HEK293 (cell line): ENCODE results near the gene RASSF8.

Source experiments
- CTCF ChIA-PET: fragments of 350-600 bp; formaldehyde crosslinking; extraction: SDS; loops from one replicate; lab custom pipeline; 2021; ENCODE audit warnings: antibody characterized with exemption; lab: Yijun Ruan, JAX
- POLR2A ChIA-PET: fragments of 300-600 bp; formaldehyde crosslinking; extraction: SDS; loops from one replicate; lab custom pipeline; 2020; ENCODE audit warnings: antibody characterized with exemption, inconsistent platforms; lab: Yijun Ruan, JAX
- H3K27ac ChIP-seq: fragments of 200-500 bp; sonication (Bioruptor generic); 2 replicates; pipeline ENCODE4 v1.5.1; 2014; ENCODE audit warnings: low read depth, low read length, control low read depth, inconsistent platforms; ENCODE audit errors: extremely low read depth
- H3K36me3 ChIP-seq, 2 experiments: fragments of 200-500 bp in 1 of 2; sonication (Bioruptor generic) in 1 of 2; 1 replicate in 1 of 2; 2 replicates in 1 of 2; pipeline ENCODE4 v1.5.1; 2014 to 2017; ENCODE audit warnings: inconsistent platforms in 2 of 2, low read length in 2 of 2; ENCODE audit not compliant: control insufficient read depth in 2 of 2, insufficient read depth in 1 of 2
- H3K4me1 ChIP-seq: fragments of 200-500 bp; sonication (Bioruptor generic); 2 replicates; pipeline ENCODE4 v1.5.1; 2014; ENCODE audit warnings: mild to moderate bottlenecking, low read length, inconsistent platforms; ENCODE audit not compliant: control insufficient read depth, insufficient read depth
- H3K4me3 ChIP-seq: 2 replicates; pipeline ENCODE4 v1.5.1; 2011; ENCODE audit warnings: low read depth, mild to moderate bottlenecking, control low read depth, low read length, moderate library complexity
- H3K9me3 ChIP-seq: fragments of 200-500 bp; sonication (Bioruptor generic); 2 replicates; pipeline ENCODE4 v1.5.1; 2014; ENCODE audit warnings: low read depth, low read length, inconsistent platforms; ENCODE audit not compliant: control insufficient read depth, insufficient read depth
- GFI1B ChIP-seq: fragments of 450-650 bp; formaldehyde crosslinking; IDR thresholded peaks from 2 replicates; pipeline ENCODE4 v1.5.1; 2016; ENCODE audit warnings: missing biosample characterization, missing genetic modification characterization
- GLI2 ChIP-seq: fragments of 450-650 bp; formaldehyde crosslinking; IDR thresholded peaks from 2 replicates; pipeline ENCODE4; 2017; ENCODE audit warnings: missing biosample characterization, missing genetic modification characterization, low read depth, borderline replicate concordance
- GLIS1 ChIP-seq: fragments of 450-650 bp; formaldehyde crosslinking; IDR thresholded peaks from 2 replicates; pipeline ENCODE4 v1.5.1; 2016; ENCODE audit warnings: missing biosample characterization, missing genetic modification characterization
- KLF16 ChIP-seq: fragments of 450-650 bp; formaldehyde crosslinking; IDR thresholded peaks from 2 replicates; pipeline ENCODE4 v1.5.1; 2017; ENCODE audit warnings: missing biosample characterization, missing genetic modification characterization
- KLF7 ChIP-seq: fragments of 450-650 bp; formaldehyde crosslinking; IDR thresholded peaks from 2 replicates; pipeline ENCODE4 v1.5.1; 2016; ENCODE audit warnings: missing biosample characterization, missing genetic modification characterization, borderline replicate concordance
- TCF7L2 ChIP-seq: IDR thresholded peaks from 2 replicates; pipeline ENCODE4 v1.6.1; 2011; ENCODE audit warnings: low read depth, mild to moderate bottlenecking, inconsistent platforms, low read length, moderate library complexity, borderline replicate concordance
- ZEB2 ChIP-seq: fragments of 450-650 bp; formaldehyde crosslinking; IDR thresholded peaks from 2 replicates; pipeline ENCODE4 v1.5.1; 2016; ENCODE audit warnings: missing biosample characterization, missing genetic modification characterization
- ZIC2 ChIP-seq: fragments of 450-650 bp; formaldehyde crosslinking; IDR thresholded peaks from 2 replicates; pipeline ENCODE4 v1.5.1; 2016; ENCODE audit warnings: missing biosample characterization, missing genetic modification characterization
- ZNF324 ChIP-seq: fragments of 450-650 bp; formaldehyde crosslinking; IDR thresholded peaks from 2 replicates; pipeline ENCODE4 v1.5.1; 2016; ENCODE audit warnings: missing biosample characterization, missing genetic modification characterization
- ZNF561 ChIP-seq: fragments of 450-650 bp; IDR thresholded peaks from 2 replicates; pipeline ENCODE4 v1.5.1; 2018; ENCODE audit warnings: missing biosample characterization, missing genetic modification characterization, borderline replicate concordance
- ZNF629 ChIP-seq: fragments of 450-650 bp; formaldehyde crosslinking; IDR thresholded peaks from 2 replicates; pipeline ENCODE4 v1.5.1; 2017; ENCODE audit warnings: missing biosample characterization, missing genetic modification characterization
- TF ChIP-seq, protein P1 (sequence below): fragments of 450-650 bp; formaldehyde crosslinking; IDR thresholded peaks from 2 replicates; pipeline ENCODE4 v1.5.1; 2016; ENCODE audit warnings: missing biosample characterization, missing genetic modification characterization
- TF ChIP-seq, protein P2 (sequence below): fragments of 450-650 bp; formaldehyde crosslinking; optimal IDR thresholded peaks from 2 replicates; pipeline ENCODE3; 2016; ENCODE audit warnings: missing biosample characterization, mild to moderate bottlenecking, missing genetic modification characterization
- TF ChIP-seq, protein P3 (sequence below): fragments of 450-650 bp; formaldehyde crosslinking; IDR thresholded peaks from 2 replicates; pipeline ENCODE4 v1.5.1; 2017; ENCODE audit warnings: missing biosample characterization, missing genetic modification characterization
- TF ChIP-seq, protein P4 (sequence below): fragments of 450-650 bp; formaldehyde crosslinking; IDR thresholded peaks from 2 replicates; pipeline ENCODE4 v1.5.1; 2016; ENCODE audit warnings: missing biosample characterization, missing genetic modification characterization
- TF ChIP-seq, protein P5 (sequence below): fragments of 450-650 bp; formaldehyde crosslinking; IDR thresholded peaks from 2 replicates; pipeline ENCODE4 v1.5.1; 2016; ENCODE audit warnings: missing biosample characterization, missing genetic modification characterization
- TF ChIP-seq, protein P6 (sequence below): fragments of 450-650 bp; formaldehyde crosslinking; IDR thresholded peaks from 2 replicates; pipeline ENCODE4 v1.5.1; 2017; ENCODE audit warnings: missing biosample characterization, missing genetic modification characterization
- TF ChIP-seq, protein P7 (sequence below): fragments of 450-650 bp; formaldehyde crosslinking; IDR thresholded peaks from 2 replicates; pipeline ENCODE4 v1.5.1; 2017; ENCODE audit warnings: missing biosample characterization, missing genetic modification characterization
- TF ChIP-seq, protein P8 (sequence below): fragments of 450-650 bp; formaldehyde crosslinking; IDR thresholded peaks from 2 replicates; pipeline ENCODE4 v1.5.1; 2016; ENCODE audit warnings: missing biosample characterization, missing genetic modification characterization

RASSF8 gene

DNA sequence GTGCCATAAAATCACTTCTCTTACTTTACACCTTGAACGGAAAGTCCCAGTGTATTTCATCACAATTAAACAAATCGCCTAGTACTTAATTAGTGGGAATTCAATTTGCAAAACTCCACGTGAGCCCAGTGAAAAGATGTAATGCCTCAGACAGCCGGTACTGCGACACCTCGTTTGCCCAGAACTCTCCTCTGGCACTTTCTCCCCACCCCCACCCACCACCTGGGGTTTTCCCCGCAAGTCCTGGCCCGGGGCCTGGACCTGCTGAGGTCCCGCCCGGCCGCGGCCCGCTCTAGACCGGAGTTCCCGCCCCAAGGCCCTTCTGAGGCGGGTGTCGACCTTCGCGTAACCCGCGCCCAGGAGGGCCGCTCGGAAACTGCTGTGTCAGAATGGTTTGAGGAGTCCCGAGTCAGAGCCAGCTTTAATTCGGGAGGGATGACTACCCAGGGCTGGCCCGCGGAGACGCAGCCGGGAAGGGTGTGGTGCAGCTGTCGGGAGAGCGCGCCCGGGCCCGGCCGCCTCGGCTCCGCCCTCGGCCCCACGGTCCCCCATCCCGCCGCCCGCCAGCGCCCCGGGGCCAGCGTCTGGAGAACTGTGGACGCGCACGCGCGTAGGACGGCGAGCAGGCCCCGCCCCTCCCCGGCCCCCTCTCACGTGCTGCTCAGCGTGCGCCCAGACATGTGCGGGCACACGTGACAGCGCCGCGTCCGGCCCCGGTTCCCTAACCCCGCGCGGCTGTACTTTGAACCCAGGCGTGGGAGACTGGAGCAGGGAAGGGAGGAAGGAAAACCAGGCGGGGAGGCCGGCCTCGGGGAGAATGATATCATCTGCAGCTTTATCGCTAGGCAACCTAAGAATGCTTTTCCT is 155.6 kb downstream of the RASSF8 start (continued):
- TF ChIP-seq, protein P1, sequence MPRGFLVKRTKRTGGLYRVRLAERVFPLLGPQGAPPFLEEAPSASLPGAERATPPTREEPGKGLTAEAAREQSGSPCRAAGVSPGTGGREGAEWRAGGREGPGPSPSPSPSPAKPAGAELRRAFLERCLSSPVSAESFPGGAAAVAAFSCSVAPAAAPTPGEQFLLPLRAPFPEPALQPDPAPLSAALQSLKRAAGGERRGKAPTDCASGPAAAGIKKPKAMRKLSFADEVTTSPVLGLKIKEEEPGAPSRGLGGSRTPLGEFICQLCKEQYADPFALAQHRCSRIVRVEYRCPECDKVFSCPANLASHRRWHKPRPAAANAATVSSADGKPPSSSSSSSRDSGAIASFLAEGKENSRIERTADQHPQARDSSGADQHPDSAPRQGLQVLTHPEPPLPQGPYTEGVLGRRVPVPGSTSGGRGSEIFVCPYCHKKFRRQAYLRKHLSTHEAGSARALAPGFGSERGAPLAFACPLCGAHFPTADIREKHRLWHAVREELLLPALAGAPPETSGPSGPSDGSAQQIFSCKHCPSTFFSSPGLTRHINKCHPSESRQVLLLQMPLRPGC (tag by site-specific recombination), result peak; percentile 63
- TF ChIP-seq, protein P2, sequence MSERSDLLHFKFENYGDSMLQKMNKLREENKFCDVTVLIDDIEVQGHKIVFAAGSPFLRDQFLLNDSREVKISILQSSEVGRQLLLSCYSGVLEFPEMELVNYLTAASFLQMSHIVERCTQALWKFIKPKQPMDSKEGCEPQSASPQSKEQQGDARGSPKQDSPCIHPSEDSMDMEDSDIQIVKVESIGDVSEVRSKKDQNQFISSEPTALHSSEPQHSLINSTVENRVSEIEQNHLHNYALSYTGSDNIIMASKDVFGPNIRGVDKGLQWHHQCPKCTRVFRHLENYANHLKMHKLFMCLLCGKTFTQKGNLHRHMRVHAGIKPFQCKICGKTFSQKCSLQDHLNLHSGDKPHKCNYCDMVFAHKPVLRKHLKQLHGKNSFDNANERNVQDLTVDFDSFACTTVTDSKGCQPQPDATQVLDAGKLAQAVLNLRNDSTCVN (tag by site-specific recombination), result peak; percentile 89
- peak; percentile 81 for TF ChIP-seq ZNF629 (tag by site-specific recombination)

DNA sequence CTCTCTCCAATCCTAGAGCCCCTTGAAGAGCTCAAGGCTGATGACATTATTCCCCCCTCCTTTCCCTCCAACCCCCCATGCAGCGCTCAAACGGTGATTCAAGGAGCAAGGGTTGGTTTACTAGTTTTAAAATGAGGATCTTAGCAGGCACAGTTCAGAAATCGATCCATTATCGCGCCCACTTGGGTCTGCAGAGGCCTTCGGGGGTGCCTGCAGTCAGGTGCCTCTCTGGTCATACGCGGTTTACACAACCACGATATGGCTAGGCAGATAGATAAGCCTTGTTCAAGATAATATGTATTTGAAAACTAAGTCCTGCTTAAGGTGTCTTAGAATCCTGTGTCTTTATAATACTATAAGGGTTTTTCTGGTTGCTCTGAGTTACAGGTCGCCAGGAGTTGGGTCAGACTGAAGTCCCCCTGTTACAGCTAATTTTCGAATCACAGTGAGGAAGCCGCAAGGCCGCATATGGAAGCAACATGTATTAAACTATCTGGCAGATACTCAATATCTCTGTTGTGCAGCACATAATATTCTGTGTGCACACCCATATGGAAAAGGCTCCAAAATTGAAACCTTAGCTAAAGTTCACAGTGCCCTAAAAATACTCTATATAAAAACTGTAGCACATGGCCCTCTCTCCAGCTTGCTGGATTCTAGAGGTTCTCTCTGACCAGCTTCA is 156.4 kb downstream of the RASSF8 start:
- ChIA-PET CTCF (interaction anchor here (0.6 to 1.0 kb wide), 3 partner anchors 17 to 877 kb away, joined by 3 read pairs; no protein-coding TSS in a partner anchor), POLR2A (interaction anchor here (0.8 to 1.5 kb wide), 5 partner anchors 8 to 526 kb away, joined by 4 to 8 read pairs (median 6); partner anchors contain the start of gene BHLHE41)
- H3K4me3 ChIP-seq, result peak overlapping the region; percentile 56
- peak overlapping the region; percentile 89 for H3K27ac ChIP-seq
- H3K4me1 ChIP-seq, result peaks cover 14% of the 10 kb centered on the region
- H3K36me3 ChIP-seq, result no peaks in the 10 kb centered on the region
- H3K9me3 ChIP-seq, result no peaks in the 10 kb centered on the region
- TF ChIP-seq GLI2 (no peak), ZNF324 (tag by site-specific recombination) (no peak), KLF7 (tag by site-specific recombination) (no peak), GLIS1 (tag by site-specific recombination) (peak; percentile 88), ZNF561 (tag by site-specific recombination) (no peak), TCF7L2 (no peak), KLF16 (no peak), ZEB2 (tag by site-specific recombination) (peak; percentile 7; the same call in 1 of the 2 replicates), GFI1B (no peak), ZIC2 (tag by site-specific recombination) (peak; percentile 49)
- TF ChIP-seq, protein P3, sequence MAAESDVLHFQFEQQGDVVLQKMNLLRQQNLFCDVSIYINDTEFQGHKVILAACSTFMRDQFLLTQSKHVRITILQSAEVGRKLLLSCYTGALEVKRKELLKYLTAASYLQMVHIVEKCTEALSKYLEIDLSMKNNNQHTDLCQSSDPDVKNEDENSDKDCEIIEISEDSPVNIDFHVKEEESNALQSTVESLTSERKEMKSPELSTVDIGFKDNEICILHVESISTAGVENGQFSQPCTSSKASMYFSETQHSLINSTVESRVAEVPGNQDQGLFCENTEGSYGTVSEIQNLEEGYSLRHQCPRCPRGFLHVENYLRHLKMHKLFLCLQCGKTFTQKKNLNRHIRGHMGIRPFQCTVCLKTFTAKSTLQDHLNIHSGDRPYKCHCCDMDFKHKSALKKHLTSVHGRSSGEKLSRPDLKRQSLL, result 0 out of 2 replicates have a peak, but pooled peaks have one; percentile 99
- TF ChIP-seq, protein P4, sequence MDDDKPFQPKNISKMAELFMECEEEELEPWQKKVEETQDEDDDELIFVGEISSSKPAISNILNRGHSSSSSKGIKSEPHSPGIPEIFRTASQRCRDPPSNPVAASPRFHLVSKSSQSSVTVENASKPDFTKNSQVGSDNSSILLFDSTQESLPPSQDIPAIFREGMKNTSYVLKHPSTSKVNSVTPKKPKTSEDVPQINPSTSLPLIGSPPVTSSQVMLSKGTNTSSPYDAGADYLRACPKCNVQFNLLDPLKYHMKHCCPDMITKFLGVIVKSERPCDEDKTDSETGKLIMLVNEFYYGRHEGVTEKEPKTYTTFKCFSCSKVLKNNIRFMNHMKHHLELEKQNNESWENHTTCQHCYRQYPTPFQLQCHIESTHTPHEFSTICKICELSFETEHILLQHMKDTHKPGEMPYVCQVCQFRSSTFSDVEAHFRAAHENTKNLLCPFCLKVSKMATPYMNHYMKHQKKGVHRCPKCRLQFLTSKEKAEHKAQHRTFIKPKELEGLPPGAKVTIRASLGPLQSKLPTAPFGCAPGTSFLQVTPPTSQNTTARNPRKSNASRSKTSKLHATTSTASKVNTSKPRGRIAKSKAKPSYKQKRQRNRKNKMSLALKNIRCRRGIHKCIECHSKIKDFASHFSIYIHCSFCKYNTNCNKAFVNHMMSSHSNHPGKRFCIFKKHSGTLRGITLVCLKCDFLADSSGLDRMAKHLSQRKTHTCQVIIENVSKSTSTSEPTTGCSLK (tag by site-specific recombination), result no peak
- TF ChIP-seq, protein P5, sequence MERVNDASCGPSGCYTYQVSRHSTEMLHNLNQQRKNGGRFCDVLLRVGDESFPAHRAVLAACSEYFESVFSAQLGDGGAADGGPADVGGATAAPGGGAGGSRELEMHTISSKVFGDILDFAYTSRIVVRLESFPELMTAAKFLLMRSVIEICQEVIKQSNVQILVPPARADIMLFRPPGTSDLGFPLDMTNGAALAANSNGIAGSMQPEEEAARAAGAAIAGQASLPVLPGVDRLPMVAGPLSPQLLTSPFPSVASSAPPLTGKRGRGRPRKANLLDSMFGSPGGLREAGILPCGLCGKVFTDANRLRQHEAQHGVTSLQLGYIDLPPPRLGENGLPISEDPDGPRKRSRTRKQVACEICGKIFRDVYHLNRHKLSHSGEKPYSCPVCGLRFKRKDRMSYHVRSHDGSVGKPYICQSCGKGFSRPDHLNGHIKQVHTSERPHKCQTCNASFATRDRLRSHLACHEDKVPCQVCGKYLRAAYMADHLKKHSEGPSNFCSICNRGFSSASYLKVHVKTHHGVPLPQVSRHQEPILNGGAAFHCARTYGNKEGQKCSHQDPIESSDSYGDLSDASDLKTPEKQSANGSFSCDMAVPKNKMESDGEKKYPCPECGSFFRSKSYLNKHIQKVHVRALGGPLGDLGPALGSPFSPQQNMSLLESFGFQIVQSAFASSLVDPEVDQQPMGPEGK (tag by site-specific recombination), result peak; percentile 65
- TF ChIP-seq, protein P6, sequence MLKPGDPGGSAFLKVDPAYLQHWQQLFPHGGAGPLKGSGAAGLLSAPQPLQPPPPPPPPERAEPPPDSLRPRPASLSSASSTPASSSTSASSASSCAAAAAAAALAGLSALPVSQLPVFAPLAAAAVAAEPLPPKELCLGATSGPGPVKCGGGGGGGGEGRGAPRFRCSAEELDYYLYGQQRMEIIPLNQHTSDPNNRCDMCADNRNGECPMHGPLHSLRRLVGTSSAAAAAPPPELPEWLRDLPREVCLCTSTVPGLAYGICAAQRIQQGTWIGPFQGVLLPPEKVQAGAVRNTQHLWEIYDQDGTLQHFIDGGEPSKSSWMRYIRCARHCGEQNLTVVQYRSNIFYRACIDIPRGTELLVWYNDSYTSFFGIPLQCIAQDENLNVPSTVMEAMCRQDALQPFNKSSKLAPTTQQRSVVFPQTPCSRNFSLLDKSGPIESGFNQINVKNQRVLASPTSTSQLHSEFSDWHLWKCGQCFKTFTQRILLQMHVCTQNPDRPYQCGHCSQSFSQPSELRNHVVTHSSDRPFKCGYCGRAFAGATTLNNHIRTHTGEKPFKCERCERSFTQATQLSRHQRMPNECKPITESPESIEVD (tag by site-specific recombination), result no peak
- TF ChIP-seq, protein P7, sequence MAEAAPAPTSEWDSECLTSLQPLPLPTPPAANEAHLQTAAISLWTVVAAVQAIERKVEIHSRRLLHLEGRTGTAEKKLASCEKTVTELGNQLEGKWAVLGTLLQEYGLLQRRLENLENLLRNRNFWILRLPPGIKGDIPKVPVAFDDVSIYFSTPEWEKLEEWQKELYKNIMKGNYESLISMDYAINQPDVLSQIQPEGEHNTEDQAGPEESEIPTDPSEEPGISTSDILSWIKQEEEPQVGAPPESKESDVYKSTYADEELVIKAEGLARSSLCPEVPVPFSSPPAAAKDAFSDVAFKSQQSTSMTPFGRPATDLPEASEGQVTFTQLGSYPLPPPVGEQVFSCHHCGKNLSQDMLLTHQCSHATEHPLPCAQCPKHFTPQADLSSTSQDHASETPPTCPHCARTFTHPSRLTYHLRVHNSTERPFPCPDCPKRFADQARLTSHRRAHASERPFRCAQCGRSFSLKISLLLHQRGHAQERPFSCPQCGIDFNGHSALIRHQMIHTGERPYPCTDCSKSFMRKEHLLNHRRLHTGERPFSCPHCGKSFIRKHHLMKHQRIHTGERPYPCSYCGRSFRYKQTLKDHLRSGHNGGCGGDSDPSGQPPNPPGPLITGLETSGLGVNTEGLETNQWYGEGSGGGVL (tag by site-specific recombination), result peak; percentile 93
- TF ChIP-seq, protein P8, sequence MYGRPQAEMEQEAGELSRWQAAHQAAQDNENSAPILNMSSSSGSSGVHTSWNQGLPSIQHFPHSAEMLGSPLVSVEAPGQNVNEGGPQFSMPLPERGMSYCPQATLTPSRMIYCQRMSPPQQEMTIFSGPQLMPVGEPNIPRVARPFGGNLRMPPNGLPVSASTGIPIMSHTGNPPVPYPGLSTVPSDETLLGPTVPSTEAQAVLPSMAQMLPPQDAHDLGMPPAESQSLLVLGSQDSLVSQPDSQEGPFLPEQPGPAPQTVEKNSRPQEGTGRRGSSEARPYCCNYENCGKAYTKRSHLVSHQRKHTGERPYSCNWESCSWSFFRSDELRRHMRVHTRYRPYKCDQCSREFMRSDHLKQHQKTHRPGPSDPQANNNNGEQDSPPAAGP, result 0 out of 2 replicates have a peak, but pooled peaks have one; percentile 2
